Measurements from ENCODE around the gene FOLR2.

The FOLR2 gene

DNA sequence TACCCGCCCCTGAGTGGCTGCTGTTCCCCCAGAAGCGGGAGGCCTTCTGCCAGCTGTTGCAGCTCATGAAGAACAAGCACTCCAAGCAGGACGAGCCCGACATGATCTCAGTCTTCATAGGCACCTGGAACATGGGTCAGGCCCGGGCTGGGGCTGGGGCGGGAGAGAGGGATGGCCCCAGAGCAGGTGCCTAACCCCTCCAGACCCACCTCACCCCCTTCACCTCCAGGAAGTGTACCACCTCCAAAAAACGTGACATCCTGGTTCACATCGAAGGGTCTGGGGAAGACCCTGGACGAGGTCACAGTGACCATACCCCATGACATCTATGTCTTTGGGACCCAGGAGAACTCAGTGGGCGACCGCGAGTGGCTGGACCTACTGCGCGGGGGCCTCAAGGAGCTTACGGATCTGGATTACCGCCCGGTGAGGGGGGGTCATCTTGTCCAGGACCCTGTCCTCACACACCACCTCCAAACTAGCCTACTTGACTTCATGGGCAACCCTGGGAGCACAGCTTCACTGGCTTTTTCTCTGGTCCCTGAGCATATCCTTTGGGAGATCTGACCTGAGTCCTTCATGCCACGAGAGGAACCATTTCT, 14.3 kb downstream of the FOLR2 start:
- no peak for DNase-seq

DNA sequence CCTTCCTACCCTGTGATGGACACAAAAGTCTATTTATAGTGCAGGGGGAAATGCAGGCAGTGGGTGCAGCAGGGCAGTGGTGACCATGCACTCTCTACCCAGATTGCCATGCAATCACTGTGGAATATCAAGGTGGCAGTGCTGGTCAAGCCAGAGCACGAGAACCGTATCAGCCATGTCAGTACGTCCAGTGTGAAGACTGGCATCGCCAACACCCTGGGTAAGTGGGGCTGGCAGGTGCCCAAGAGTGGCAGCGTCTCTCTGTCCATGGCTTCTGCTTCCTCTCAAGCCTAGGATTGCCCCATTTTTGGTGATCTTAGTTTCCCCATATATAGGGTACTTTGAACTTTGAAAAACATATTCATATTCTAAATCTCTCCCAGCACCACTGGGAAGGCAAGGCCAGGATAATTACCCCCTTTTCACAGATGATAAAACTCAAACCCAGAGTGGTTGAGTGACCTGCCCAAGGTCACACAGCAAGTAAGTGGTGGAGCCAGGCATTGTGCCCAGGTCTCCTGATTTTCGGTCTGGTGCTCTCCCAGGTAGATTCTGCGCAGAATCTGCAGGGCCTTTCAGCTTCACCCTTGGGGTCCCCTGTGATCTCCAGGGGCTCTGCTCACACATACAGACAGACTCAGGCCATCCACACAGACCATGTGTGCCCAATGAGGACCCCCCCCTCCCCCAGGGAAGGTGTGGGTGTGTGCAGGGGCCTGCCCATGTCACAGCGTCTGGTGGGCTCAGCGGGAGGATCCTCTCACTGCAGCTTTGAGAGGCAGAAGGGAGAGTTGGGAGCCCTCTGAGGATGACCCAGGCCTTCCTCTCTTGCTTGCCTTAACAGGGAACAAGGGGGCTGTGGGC, 15.0 kb downstream of the FOLR2 start:
- no peak for DNase-seq

- no peak for DNase-seq
Observed at GRCh38 chr11:72232260-72233055, 15.9 kb downstream of the FOLR2 start.

DNA sequence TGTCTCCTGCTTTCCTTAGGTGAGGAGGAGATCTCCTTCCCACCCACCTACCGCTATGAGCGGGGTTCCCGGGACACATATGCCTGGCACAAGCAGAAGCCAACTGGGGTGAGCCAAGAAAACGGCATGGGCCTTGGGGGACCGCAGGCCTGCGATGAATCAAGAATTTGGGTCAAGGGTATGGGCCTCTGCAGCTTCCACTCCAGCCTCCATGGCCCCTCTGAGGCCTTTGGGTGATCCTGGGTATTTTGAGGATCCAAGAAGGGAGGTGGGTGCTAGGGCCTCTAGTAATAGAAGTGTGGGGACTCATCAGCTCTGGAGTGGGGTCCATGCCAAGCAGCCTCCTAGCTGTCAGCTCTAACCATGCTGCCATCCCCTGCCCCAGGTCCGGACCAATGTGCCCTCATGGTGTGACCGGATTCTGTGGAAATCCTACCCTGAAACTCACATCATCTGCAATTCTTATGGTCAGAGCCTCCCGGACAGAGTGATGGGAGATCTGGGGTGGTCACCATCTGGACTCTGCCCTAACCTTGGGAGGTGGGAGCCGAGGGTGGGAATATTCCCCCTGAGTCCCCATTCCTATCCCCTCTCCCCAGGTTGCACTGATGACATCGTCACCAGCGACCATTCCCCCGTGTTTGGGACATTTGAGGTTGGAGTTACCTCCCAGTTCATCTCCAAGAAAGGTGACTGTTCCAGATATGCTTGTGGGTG, 16.6 kb downstream of the FOLR2 start:
- DNase-seq = no peak

DNA sequence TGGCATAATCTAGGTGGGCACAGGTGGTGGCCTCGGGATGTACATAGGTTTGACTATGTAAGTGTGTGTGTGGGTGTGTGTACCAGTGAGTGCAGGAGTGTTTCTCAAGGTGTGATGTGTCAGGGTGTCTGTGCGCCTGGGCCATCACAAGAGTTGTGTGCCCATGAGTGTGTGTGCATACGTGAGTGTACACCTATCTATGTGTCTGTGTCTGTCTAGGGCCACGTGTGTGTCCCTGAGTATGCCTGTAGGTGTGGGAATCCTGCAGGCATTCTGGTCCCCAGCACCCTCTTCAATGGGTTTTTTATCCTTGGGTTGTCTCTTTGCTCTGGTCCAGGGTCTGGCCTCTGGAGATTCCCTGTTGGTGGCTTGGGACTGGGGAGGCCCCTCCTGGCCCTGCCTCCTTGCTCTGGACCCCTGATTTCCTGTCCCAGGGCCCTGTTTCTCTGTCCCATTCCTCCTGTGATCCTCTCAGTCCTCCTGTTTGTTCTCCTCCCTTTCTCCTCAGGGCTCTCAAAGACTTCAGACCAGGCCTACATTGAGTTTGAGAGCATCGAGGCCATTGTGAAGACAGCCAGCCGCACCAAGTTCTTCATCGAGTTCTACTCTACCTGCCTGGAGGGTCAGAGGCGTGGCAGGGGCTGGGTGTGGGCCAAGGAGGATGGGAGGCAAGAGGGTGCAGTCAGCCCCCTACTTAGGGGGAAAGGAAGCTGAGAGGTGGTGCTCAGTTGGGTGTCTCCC, 17.3 kb downstream of the FOLR2 start:
- no peak for DNase-seq

DNA sequence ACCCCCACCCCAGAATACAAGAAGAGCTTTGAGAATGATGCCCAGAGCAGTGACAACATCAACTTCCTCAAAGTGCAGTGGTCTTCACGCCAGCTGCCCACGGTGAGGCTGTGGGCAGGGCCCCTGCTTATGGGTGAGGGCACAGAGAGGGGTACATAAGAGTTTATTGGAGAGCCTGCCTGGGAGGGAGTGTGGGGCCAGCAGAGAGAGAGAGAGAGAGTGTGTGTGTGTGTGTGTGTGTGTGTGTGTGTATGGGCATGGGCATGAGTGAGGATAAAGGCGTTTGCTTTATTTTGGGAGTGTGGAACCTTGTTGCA, 17.9 kb downstream of the FOLR2 start:
- no peak for DNase-seq

- DNase-seq = no peak
Observed at GRCh38 chr11:72234920-72235319, 18.3 kb downstream of the FOLR2 start.

GRCh38 chr11:72235351-72236057, 18.9 kb downstream of the FOLR2 start:
- DNase-seq = no peak

GRCh38 chr11:72236083-72236697, 19.6 kb downstream of the FOLR2 start:
- DNase-seq = no peak

- no peak for DNase-seq
Observed at GRCh38 chr11:72236774-72237111, 20.1 kb downstream of the FOLR2 start.

DNA sequence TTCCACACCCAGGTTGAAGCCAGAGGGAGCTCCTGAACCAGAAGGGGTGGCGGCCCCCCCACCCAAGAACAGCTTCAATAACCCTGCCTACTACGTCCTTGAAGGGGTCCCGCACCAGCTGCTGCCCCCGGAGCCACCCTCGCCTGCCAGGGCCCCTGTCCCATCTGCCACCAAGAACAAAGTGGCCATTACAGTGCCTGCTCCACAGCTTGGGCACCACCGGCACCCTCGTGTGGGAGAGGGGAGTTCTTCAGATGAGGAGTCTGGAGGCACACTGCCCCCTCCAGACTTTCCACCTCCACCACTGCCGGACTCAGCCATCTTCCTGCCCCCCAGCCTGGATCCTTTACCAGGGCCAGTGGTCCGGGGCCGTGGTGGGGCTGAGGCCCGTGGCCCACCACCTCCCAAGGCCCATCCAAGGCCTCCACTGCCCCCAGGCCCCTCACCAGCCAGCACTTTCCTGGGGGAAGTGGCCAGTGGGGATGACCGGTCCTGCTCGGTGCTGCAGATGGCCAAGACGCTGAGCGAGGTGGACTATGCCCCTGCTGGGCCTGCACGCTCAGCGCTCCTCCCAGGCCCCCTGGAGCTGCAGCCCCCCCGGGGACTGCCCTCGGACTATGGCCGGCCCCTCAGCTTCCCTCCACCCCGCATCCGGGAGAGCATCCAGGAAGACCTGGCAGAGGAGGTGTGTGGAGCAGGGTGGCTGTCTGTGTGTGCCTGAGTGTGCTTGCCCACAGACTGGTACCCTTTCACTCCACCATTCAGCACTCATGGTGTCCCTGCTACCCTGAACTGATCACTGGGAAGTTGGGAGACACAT, 20.7 kb downstream of the FOLR2 start:
- no peak for DNase-seq

DNA sequence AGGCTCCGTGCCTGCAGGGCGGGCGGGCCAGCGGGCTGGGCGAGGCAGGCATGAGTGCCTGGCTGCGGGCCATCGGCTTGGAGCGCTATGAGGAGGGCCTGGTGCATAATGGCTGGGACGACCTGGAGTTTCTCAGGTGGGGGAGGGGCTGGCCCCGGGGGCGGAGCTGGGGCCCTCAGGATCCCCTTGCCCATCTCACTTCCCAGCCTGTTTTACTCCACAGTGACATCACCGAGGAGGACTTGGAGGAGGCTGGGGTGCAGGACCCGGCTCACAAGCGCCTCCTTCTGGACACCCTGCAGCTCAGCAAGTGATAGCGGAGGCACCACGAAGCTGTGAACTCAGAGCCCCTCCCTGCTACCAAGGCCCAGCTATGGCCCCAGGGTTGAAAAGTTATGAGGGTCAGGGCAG, 21.5 kb downstream of the FOLR2 start:
- peak; percentile 46 for DNase-seq

DNA sequence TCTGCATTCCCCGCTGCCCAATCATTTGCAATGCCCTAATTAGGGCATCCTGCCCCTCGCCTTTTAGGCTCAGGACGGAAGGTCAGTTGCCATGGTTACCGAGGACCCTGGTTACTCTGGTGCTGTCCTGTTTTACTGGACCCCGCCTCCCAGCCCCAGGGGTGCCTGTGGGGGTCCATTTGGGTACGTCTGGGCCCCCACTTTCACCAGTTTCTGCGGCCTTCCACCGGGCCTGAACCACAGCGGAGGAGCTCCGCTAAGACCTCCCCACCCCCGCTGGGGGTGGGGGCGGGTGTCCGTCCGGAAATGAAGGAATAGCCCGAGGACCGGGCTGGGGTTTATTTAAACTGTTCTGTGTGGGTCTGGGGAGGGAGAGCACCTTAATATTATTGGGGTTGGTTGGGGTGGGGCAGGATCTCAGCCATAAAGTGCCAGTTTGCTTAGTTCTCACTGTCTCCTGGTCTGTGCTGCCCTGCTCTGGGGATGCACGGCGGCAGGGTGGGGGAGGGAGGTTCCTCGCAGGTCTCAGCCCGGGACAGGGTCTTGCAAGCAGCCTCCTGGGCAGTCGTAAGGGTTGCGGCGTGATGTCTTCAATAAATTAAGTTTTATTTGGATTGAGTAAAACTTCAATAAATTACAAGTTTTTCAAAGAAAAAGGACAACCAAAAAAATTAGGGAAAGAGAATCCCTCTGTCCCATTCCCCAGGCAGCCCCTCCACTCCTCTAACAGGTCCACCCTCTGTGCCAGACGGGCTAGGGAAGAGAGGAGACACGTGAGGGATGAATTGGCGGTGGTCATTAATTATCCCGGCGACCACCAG, 22.1 kb downstream of the FOLR2 start:
- no peak for DNase-seq

DNA sequence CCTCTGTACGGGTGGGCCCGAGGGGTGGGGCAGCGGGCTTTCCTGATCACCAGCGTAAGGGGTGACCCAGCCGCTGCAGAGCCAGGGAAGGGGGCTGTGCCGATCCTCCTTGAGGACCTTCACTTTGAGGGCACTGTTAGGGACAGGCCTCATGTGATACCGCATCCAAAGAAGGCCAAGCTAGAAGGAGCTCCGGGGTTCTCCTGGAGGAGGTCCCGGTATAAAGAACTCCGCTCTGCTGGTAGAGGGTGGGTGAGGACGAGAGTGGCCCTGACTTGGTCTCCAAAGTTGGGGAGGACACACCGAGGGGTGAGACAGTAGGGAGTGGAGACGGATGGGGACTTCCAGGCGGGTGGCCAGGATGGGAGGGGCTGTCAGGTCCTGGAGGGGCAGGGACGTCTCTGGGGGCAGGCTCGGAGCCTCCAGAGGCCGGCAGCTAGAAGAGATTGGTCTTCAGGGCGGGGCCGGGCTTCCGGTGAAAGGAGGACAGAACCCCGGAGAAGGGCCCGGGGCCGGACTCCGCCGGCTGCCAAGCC, 22.8 kb downstream of the FOLR2 start:
- no peak for DNase-seq

GRCh38 chr11:72239849-72240460, 23.4 kb downstream of the FOLR2 start:
- DNase-seq = no peak

DNA sequence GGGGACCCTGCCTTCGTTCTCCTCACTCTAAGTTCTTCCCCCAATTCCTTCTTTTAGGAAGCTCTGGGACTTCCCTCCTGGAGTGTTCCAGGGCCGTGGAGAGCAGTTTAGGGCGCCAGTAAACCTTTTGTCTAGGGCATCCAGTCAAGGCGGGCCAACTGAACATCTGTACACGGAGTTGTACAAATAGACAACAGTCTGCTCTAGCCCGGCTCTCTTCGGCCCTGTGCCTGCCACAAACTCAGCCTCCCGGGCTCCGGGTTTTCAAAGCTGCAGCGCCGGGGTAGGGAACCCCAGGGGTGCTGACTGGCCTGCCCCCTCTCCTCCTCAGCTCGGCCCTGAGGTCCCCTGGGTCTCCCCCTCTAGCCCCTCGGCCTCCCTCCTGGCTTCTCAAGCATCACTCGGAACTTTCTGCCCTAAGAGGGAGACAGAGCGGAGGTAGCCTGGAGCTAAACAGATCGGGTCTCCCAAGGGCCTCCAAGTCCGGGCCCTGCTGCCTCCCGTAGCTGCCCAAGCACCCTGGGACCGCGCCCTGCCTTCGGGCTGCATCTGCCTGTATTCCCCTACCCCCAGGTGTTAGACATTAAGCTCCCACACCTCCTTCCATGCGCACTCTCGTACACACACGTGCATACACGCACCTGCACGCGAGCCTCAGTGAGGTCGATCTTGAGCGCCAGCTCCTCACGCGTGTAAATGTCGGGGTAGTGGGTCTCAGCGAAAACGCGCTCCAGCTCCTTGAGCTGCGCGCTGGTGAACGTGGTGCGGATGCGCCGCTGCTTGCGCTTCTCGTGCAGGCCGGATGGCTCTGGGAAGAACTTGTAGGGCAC, 24.1 kb downstream of the FOLR2 start:
- DNase-seq = no peak

DNA sequence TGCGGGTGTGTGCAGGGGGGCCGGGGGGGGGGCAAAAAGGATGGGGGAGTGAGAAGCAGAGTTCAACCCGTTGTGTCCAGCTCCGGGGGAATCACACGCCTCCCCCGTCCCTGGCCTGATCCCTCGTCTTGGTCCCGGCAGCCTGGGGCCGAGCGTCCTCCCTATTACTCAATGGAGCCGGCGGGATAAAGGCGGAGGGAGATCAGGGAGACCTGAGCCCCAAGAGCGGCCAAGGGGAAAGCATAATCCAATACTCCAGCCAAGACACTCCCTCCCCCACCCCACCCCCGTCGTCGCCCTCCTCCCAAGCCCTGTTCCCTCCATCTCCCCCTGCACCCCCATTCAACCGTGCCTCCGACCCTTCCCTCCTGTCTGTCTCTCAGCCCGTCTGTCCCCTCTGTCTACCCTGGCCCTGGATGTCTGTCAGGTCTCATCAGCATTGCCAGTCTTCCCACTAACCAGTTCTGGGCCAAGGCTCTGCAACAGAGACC, 24.7 kb downstream of the FOLR2 start:
- DNase-seq = no peak

DNA sequence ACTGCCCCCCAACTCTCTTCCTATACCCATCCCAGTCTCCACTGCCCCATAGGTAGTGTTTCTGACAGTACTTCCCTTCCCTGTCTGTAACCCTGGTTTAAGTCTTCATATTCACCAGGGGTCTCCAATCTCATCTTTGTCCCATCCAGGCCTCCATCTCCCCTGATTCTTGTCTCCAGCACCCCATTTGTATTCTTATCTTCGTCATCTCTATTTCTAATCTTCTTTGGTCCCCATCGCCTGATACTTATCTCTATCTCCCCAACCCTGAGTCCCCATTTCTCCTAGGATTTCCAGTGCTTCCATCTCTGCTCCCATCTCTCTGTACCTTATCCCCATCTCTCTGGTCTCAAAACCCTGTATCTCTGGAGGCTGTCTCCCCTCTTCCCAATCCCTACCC, 25.5 kb downstream of the FOLR2 start:
- no peak for DNase-seq

Measured in activated naive CD4-positive, alpha-beta T cell treated with Interleukin-2 at 50 U/mL for 16 hours (primary cell).